ENCODE measurements around the gene CCSER1. TPM values are rescaled to one million over a fixed set of nuclear protein-coding genes. Genes with fewer than 3 reads are reported as not detected.

The CCSER1 gene
- total and polyA plus RNA-seq, 7 donors, result 0.06 to 2.5 (median 0.30) TPM

DNA sequence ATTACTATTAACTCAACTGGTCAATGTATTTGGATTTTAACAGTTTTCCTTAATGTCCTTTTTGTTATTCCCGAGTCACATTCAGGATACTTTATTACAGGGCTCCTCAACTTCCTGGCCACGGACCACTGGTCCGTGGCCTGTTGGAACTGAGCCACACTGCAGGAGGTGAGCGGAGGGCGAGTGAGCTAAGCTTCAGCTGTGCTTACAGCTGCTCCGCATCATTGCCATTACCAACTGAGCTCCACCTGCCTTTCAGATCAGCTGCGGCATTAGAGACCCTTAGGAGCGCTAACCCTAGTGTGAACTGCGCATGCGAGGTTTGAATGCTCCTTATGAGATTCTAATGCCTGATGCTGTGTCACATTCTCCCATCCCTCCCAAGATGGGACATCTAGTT lies 591.7 kb downstream of the CCSER1 start:
- ATAC-seq, result no peak
- Histone ChIP-seq H3K4me1 (no peaks in the 10 kb centered on the region), H3K9me3 (no peaks in the 10 kb centered on the region), H3K4me3 (no peak overlapping the region), H3K36me3 (ENCODE audit: insufficient read depth in 1 of 2, low read depth in 1 of 2) (no peaks in the 10 kb centered on the region), H3K27me3 (ENCODE audit: insufficient read depth in 3 of 3, low read length in 2 of 3) (no peaks in the 10 kb centered on the region), H3K27ac (no peak overlapping the region)
- WGBS, 3 donors, result 70 to 71% (median 71%) methylated on average over 10 of the region's 10 CpGs
- TF ChIP-seq, protein P1, sequence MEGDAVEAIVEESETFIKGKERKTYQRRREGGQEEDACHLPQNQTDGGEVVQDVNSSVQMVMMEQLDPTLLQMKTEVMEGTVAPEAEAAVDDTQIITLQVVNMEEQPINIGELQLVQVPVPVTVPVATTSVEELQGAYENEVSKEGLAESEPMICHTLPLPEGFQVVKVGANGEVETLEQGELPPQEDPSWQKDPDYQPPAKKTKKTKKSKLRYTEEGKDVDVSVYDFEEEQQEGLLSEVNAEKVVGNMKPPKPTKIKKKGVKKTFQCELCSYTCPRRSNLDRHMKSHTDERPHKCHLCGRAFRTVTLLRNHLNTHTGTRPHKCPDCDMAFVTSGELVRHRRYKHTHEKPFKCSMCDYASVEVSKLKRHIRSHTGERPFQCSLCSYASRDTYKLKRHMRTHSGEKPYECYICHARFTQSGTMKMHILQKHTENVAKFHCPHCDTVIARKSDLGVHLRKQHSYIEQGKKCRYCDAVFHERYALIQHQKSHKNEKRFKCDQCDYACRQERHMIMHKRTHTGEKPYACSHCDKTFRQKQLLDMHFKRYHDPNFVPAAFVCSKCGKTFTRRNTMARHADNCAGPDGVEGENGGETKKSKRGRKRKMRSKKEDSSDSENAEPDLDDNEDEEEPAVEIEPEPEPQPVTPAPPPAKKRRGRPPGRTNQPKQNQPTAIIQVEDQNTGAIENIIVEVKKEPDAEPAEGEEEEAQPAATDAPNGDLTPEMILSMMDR (IDR thresholded peaks at IDR 0.05), result no peak
- intact Hi-C loops (cut with DNase I), result no loop called here
- no peak for DNase-seq

DNA sequence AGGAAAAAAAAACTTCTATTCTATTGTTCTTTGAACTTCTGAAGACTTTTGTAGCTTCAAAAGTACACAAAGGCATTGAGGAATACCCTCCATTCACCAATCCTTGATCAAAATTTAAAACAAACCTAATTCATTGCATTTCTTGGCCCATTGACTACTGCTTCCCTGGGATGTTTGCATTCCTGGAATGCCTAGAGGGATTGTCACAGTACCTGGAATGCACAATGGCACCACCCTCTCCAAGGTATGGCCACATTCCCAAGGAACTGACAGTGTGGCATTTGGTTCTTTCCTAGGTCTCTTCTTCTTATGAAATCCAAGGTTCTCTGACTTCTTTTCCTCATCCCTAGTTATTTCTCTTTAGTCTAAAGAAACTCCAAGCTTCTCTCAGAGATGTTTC lies 600.7 kb downstream of the CCSER1 start:
- Histone ChIP-seq H3K27me3 (ENCODE audit: insufficient read depth in 3 of 3, low read length in 2 of 3) (no peaks in the 10 kb centered on the region), H3K9me3 (no peaks in the 10 kb centered on the region), H3K27ac (no peak overlapping the region), H3K4me1 (no peaks in the 10 kb centered on the region), H3K4me3 (no peak overlapping the region), H3K36me3 (ENCODE audit: insufficient read depth in 1 of 2, low read depth in 1 of 2) (no peaks in the 10 kb centered on the region)
- ATAC-seq (no peak), DNase-seq (no peak)
- intact Hi-C loops (cut with DNase I), result no loop called here
- TF ChIP-seq, protein P1 (IDR thresholded peaks at IDR 0.05), result no peak

DNA sequence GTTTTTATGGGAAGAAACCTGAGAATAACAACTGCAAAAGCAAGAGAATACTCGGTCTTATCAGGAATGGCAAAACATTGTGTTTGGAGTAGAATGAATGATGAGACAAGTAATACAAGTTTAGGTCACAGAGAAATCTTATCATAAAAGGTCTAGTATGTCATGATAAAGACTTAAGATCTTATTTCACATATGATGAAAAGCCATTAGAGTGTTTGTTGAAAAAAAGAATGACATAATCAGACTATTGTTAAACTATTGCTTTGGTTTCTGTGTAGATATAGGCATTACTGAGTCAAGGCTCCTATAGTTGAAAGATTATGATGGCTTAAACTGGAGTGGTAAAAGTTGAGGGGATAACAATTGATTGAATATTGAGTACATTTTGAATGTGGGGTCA lies 603.6 kb downstream of the CCSER1 start:
- DNase-seq (no peak), ATAC-seq (no peak)
- intact Hi-C loops (cut with DNase I), result no loop called here
- Histone ChIP-seq H3K4me3 (no peak overlapping the region), H3K27me3 (ENCODE audit: insufficient read depth in 3 of 3, low read length in 2 of 3) (no peaks in the 10 kb centered on the region), H3K4me1 (no peaks in the 10 kb centered on the region), H3K9me3 (no peaks in the 10 kb centered on the region), H3K27ac (no peak overlapping the region), H3K36me3 (ENCODE audit: insufficient read depth in 1 of 2, low read depth in 1 of 2) (no peaks in the 10 kb centered on the region)
- 75 to 91% (median 79%) methylated on average over 1 of the region's 1 CpG for WGBS, 3 donors
- TF ChIP-seq, protein P1 (IDR thresholded peaks at IDR 0.05), result no peak

DNA sequence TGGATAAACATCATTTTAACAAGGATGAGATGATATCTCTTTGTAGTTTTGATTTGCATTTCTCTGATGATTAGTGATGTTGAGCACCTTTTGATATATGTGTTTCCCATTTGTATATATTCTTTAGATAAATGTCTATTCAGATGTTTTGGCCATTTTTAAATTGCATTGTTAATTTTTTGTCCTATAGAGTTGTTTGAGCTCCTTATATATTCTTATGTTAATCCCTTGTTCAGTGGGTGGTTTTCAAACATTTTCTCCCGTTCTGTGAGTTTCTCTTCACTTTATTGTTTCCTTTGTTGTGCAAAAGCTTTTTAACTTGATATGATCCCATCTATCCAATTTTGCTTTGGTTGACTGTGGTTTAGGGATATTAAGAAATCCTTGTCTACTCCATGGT lies 606.0 kb downstream of the CCSER1 start:
- Histone ChIP-seq H3K4me1 (no peaks in the 10 kb centered on the region), H3K4me3 (no peak overlapping the region), H3K36me3 (ENCODE audit: insufficient read depth in 1 of 2, low read depth in 1 of 2) (no peaks in the 10 kb centered on the region), H3K27me3 (ENCODE audit: insufficient read depth in 3 of 3, low read length in 2 of 3) (no peaks in the 10 kb centered on the region), H3K9me3 (no peaks in the 10 kb centered on the region), H3K27ac (no peak overlapping the region)
- DNase-seq, result no peak
- 45 to 51% (median 47%) methylated on average over 1 of the region's 1 CpG for WGBS, 3 donors
- ATAC-seq, result no peak
- TF ChIP-seq, protein P1 (IDR thresholded peaks at IDR 0.05), result no peak
- intact Hi-C loops (cut with DNase I), result no loop called here

DNA sequence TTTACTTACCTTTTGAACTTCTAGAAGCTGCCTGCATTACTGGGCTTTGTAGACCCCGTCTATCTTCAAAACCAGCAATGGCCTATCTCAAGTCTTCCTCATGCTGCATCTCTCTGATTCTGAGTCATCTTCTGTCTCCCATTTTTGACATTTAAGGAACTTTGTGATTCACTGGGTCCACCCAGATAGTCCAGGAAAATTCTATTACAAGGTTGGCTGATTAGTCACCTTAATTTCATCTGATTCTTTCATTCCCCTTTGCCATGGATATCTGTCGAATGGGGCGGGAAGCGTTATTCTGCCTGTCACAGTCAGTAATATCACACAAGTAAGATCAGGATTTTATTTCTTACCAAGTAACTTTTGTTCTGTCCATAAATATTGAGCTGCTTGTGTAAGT lies 618.0 kb downstream of the CCSER1 start:
- WGBS, 3 donors, result 92 to 98% (median 97%) methylated on average over 4 of the region's 4 CpGs
- no peak overlapping the region for H3K27ac ChIP-seq
- no peaks in the 10 kb centered on the region for H3K9me3 ChIP-seq
- intact Hi-C loops (cut with DNase I), result no loop called here
- no peaks in the 10 kb centered on the region for H3K36me3 ChIP-seq (ENCODE audit: insufficient read depth in 1 of 2, low read depth in 1 of 2)
- ATAC-seq (no peak), DNase-seq (no peak)
- no peak overlapping the region for H3K4me3 ChIP-seq
- H3K4me1 ChIP-seq, result no peaks in the 10 kb centered on the region
- TF ChIP-seq, protein P1 (IDR thresholded peaks at IDR 0.05), result no peak
- H3K27me3 ChIP-seq (ENCODE audit: insufficient read depth in 3 of 3, low read length in 2 of 3), result no peaks in the 10 kb centered on the region
